ENCODE measurements around the gene FSTL4.

The FSTL4 gene

GRCh38 chr5:133511653-133512235 is 100.6 kb downstream of the FSTL4 start:
- DNase-seq, result no peak

- DNase-seq, result no peak
Measured at GRCh38 chr5:133510634-133511262, 101.6 kb downstream of the FSTL4 start.

- DNase-seq, result no peak
Measured at GRCh38 chr5:133509742-133510079, 102.6 kb downstream of the FSTL4 start.

GRCh38 chr5:133508845-133509741 is 103.2 kb downstream of the FSTL4 start:
- DNase-seq, result no peak

GRCh38 chr5:133508331-133508730 is 104.0 kb downstream of the FSTL4 start:
- DNase-seq, result no peak

- DNase-seq, result no peak
Measured at GRCh38 chr5:133506181-133506580, 106.2 kb downstream of the FSTL4 start.

- no peak for DNase-seq
Measured at GRCh38 chr5:133503511-133503910, 108.8 kb downstream of the FSTL4 start.

GRCh38 chr5:133499895-133500294 is 112.4 kb downstream of the FSTL4 start:
- no peak for DNase-seq

- no peak for DNase-seq
Measured at GRCh38 chr5:133497608-133498348, 114.6 kb downstream of the FSTL4 start.

- no peak for DNase-seq
Measured at GRCh38 chr5:133496631-133497030, 115.7 kb downstream of the FSTL4 start.

GRCh38 chr5:133494923-133495246 is 117.5 kb downstream of the FSTL4 start:
- no peak for DNase-seq

- no peak for DNase-seq
Measured at GRCh38 chr5:133494232-133494922, 118.0 kb downstream of the FSTL4 start.

GRCh38 chr5:133489632-133490031 is 122.7 kb downstream of the FSTL4 start:
- DNase-seq, result no peak

GRCh38 chr5:133487093-133487492 is 125.2 kb downstream of the FSTL4 start:
- no peak for DNase-seq

GRCh38 chr5:133485468-133485867 is 126.9 kb downstream of the FSTL4 start:
- no peak for DNase-seq

GRCh38 chr5:133483406-133484090 is 128.8 kb downstream of the FSTL4 start:
- no peak for DNase-seq

- no peak for DNase-seq
Measured at GRCh38 chr5:133482028-133482427, 130.3 kb downstream of the FSTL4 start.

GRCh38 chr5:133480866-133481265 is 131.5 kb downstream of the FSTL4 start:
- DNase-seq, result no peak

GRCh38 chr5:133480366-133480765 is 132.0 kb downstream of the FSTL4 start:
- DNase-seq, result no peak

GRCh38 chr5:133478199-133478985 is 133.9 kb downstream of the FSTL4 start:
- DNase-seq, result no peak

- no peak for DNase-seq
Measured at GRCh38 chr5:133475986-133476385, 136.4 kb downstream of the FSTL4 start.
